Heart left ventricle (tissue), 13 donors: ENCODE results near the gene BRD3OS.
"Not testable (repeated sequence)": the region's sequence is repeated elsewhere in the genome, so short reads cannot be mapped to it uniquely, and the experiment has no call there.

Experiments used
- POLR2A ChIP-seq, 2 donors: fragments of 450-650 bp; IDR thresholded peaks; one replicate each; pipeline ENCODE4 v1.6.1; 2017; ENCODE audit warnings: antibody characterized with exemption in 2 of 2, mild to moderate bottlenecking in 2 of 2, moderate library complexity in 2 of 2
- TF ChIP-seq, protein P1 (sequence below), 12 donors: fragments of 200-600 bp; sonication (generic) in 4 of 12; IDR thresholded peaks; one replicate each; pipeline versions ENCODE4 v1.5.0 to v1.8.0; 2018 to 2022; ENCODE audit warnings: antibody characterized with exemption in 12 of 12, mild to moderate bottlenecking in 5 of 12
- donor health status: ischemic (EF 13 %, LVEDD 7.1; RV severe dilation, severe dysfunction).
- donor health status: DM: no; HTN: yes; CAD: no.
- donor health status: DM: no; HTN: no; CAD: no.
- donor health status: ischemic (EF 25% LVEDD 6.9; RV normal size, moderate dysfunction).
- donor health status: ischemic (EF 25% LVEDD 5.7; RV mildly dilated, moderate dysfunction).
- donor health status: ischemic (EF 35%, LVEDD 5.7; RV mildly dilated, moderate dysfunction).
- donor health status: nonischemic (EF 11% LVEDD 7.7; RV severe dilation, severe dysfunction).
- donor health status: DM: yes; HTN: yes; CAD: no.
- donor health status: PGD.
- donor health status: ischemic (EF 29% LVEDD 5.4; RV normal size, mild dysfunction).
- donor health status: nonischemic (EF 23%, LVEDD 6.1; RV moderate dilation, normal function).

DNA sequence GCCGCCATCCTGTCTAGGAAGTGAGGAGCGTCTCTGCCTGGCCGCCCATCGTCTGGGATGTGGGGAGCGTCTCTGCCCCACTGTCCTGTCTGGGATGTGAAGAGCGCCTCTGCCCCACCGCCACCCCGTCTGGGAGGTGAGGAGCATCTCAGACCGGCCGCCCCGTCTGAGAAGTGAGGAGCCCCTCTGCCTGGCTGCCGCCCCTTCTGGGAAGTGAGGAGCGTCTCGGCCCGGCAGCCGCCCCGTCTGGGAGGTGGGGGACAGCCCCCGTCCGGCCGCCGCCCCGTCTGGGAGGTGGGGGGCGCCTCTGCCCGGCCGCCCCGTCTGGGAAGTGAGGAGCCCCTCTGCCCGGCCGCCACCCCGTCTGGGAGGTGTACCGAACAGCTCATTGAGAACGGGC lies 50.4 kb downstream of the BRD3OS start:
- TF ChIP-seq POLR2A (IDR thresholded peaks at IDR 0.05): not testable (repeated sequence)
- TF ChIP-seq, protein P1, sequence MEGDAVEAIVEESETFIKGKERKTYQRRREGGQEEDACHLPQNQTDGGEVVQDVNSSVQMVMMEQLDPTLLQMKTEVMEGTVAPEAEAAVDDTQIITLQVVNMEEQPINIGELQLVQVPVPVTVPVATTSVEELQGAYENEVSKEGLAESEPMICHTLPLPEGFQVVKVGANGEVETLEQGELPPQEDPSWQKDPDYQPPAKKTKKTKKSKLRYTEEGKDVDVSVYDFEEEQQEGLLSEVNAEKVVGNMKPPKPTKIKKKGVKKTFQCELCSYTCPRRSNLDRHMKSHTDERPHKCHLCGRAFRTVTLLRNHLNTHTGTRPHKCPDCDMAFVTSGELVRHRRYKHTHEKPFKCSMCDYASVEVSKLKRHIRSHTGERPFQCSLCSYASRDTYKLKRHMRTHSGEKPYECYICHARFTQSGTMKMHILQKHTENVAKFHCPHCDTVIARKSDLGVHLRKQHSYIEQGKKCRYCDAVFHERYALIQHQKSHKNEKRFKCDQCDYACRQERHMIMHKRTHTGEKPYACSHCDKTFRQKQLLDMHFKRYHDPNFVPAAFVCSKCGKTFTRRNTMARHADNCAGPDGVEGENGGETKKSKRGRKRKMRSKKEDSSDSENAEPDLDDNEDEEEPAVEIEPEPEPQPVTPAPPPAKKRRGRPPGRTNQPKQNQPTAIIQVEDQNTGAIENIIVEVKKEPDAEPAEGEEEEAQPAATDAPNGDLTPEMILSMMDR (IDR thresholded peaks at IDR 0.05): not testable (repeated sequence)
